ENCODE measurements around the gene LZTFL1.

LZTFL1 gene, protein sequence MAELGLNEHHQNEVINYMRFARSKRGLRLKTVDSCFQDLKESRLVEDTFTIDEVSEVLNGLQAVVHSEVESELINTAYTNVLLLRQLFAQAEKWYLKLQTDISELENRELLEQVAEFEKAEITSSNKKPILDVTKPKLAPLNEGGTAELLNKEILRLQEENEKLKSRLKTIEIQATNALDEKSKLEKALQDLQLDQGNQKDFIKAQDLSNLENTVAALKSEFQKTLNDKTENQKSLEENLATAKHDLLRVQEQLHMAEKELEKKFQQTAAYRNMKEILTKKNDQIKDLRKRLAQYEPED

DNA sequence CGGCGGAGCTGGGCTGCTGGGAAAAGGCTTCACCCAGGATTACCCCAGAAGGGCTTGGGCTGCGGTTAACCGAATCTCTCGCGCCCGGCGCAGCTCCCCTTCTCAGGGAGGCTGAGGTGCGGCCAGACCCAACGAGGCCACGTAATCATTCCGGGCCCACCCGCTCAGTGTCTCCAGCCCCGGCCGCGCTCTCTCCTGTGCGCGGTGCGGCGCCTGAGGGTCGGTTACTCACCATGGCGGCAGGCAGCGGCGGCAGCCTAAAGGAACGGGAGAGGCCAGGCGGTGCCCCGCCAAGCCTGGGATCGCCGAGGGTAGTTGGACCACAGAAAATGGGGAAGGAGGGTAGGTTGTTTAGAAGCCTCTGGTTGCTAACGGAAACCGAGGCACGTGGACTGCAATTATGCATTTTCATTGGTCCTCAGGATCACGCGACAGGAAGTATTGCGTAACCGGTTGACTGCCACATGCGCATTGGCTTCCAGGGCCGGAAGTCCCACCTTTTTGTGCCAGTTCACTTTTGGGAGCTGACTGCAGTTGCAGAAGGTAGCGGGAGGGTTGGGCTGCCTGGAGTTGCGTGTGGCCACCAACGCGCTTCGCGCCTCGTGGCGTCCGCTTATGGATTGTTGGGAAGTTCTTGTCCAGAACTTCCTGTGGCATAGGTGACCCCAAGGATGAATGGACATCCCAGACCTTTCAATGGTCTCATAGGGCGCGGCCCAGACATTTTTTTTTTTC, at the start of gene LZTFL1:
LZTFL1 (minus strand) TSS at position 363 of the 735 bp plus-strand sequence; CDS start at position 235, 128 bp downstream.
- peak within 1 kb of the TSS; percentile 62 for H3K4me3 ChIP-seq (ENCODE audit: low read depth, low read length)

- no peak overlapping the region for H3K4me3 ChIP-seq (ENCODE audit: low read depth, low read length)
Measured at GRCh38 chr3:45890405-45890804, 48.5 kb upstream of the LZTFL1 start.

GRCh38 chr3:45889337-45889736, 47.4 kb upstream of the LZTFL1 start:
- H3K4me3 ChIP-seq (ENCODE audit: low read depth, low read length) = no peak overlapping the region

DNA sequence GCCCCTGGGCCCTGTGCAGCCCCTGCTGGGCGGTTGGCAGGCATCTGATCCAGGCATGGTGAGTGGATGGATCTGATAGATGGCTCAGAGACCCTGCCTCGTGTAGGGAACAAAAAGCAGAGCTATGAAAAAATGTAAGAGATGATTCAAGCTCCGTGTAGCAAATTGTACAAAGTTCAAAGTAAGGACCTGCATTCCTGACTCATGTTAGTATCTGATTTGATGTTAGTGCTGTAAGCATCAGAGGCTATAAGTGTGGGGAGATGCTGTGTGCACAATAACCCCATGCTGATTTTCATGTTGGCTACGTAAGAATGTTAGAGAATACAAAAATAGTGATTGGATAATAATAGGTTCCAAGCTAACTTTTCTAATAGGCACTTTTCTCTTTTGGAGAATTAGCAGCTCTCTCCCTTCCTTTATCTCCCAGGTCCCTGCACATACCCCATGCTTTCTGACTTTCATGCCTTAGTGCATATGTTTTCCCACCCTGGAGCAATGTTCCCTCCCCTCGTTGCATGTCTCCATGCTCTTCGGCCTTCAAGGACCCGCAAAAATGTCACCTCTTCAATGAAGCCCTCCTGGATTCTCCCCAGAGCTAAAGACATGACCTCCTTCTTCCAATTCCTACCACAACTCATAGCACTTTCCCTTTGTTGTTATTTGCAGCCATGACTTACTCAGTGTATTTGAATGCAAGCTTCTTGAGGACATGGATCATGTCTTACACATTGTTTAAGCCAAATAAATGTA, 46.0 kb upstream of the LZTFL1 start:
- no peak overlapping the region for H3K4me3 ChIP-seq (ENCODE audit: low read depth, low read length)

GRCh38 chr3:45887285-45887684, 45.4 kb upstream of the LZTFL1 start:
- H3K4me3 ChIP-seq (ENCODE audit: low read depth, low read length) = no peak overlapping the region

DNA sequence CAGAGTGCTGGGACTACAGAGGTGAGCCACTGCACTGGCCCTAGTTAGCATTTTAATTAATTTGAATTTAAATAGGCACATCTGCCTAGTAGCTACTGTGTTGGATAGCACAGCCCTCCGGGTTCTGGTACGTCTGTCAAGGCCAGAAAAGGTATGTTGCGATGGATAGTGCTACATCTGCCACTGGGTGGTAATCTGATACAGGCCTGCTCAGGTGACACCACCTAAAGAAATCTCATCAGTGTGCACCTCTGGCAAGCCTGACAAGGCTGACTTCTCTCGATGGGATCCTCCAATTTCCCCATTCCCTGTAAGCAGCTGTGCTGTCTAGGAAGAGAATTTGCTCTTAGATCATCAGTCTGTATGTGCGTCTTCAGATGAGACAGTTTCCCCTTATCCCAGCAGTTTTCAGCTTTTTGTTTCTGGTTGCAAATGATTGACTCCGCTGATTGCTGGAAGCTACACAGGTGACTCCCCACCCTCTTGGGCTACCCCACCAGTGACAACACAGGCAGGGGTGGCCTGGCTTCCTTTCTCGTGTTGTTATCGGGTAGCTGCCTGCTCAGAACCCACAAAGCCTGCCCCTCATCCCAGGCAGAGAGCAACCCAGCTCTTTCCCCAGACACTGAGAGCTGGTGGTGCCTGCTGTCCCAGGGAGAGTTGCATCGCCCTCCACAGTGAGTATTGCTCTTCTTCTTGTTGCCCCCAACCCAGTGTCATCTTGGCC, 44.2 kb upstream of the LZTFL1 start, which contains the start of gene CCR9:
CCR9 (plus strand) TSS at position 565 of the 727 bp plus-strand sequence. CDS start 8,391 bp downstream, outside the sequence.
- H3K4me3 ChIP-seq (ENCODE audit: low read depth, low read length) = no peak within 1 kb of the TSS

- H3K4me3 ChIP-seq (ENCODE audit: low read depth, low read length) = no peak overlapping the region
Measured at GRCh38 chr3:45884368-45885201, 42.7 kb upstream of the LZTFL1 start.

DNA sequence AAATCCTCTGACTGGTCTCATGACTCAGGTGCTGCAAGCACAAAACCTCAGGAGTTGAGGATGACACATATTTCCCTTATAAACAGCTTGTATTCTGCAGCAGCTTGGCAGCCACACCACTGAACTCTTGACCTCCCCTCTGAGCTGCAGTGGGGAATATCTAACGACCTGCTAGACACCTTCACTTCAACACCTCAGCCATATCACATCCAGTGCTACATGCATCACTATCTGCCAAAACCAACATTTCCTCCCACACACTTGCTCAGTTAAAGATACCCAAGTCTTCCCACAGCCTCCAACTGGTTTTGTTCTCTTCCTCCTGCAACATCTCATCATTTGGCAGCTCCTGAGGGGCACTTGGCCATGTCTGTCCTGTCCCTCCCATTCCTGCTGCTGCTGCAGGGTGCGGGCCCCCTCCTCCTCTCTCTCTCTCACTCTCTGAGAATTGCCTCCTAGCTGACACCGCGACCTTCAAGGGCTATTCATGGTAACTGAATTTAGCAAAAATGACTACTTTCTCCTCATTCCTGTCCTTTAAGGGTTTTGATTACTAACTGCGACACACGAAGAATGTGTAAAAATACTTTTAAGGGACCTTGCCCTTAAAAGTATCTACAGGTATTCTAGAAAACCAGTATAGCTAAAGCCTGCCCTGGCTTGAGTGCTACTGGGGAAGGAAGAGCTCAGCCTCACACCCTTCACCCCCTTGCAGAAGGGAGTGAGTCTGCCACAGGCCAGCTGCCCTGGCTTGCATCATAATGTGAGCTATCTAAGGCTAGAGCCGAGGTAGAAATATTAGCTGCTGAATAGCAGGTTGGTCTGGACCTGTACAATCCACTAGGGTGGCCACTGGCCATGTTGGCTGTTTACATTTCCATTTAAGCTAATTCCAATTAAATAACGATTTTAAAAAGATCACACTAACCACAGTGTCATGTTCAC, 39.4 kb upstream of the LZTFL1 start:
- H3K4me3 ChIP-seq (ENCODE audit: low read depth, low read length) = no peak overlapping the region

- H3K4me3 ChIP-seq (ENCODE audit: low read depth, low read length) = no peak overlapping the region
Measured at GRCh38 chr3:45880725-45881077, 38.8 kb upstream of the LZTFL1 start.

- no peak overlapping the region for H3K4me3 ChIP-seq (ENCODE audit: low read depth, low read length)
Measured at GRCh38 chr3:45878124-45878523, 36.2 kb upstream of the LZTFL1 start.

GRCh38 chr3:45874677-45875346, 32.9 kb upstream of the LZTFL1 start:
- no peak overlapping the region for H3K4me3 ChIP-seq (ENCODE audit: low read depth, low read length)

GRCh38 chr3:45873638-45874037, 31.7 kb upstream of the LZTFL1 start:
- H3K4me3 ChIP-seq (ENCODE audit: low read depth, low read length) = no peak overlapping the region

GRCh38 chr3:45873036-45873435, 31.1 kb upstream of the LZTFL1 start:
- no peak overlapping the region for H3K4me3 ChIP-seq (ENCODE audit: low read depth, low read length)

GRCh38 chr3:45872569-45872968, 30.6 kb upstream of the LZTFL1 start:
- no peak overlapping the region for H3K4me3 ChIP-seq (ENCODE audit: low read depth, low read length)

GRCh38 chr3:45871780-45872179, 29.9 kb upstream of the LZTFL1 start:
- no peak overlapping the region for H3K4me3 ChIP-seq (ENCODE audit: low read depth, low read length)

DNA sequence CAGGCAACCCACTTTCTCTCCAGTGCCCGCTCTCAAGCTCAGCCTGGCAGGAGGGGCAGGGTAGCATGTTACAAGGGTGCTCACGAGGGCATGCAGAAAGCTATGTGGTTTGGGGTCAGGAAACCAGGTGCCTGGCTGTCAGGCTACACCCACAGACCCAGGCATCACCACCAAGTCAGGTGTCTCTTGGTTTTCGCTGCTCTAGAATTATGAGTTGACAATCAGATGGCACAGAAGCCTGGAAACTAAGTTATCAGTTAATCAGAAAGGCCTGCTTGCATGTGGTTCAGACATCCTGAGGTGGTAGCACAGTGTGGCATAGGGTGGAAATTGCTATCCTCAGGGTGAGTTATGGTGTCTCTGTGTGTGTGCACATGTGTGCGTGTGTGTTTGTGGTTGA, 28.2 kb upstream of the LZTFL1 start:
- no peak overlapping the region for H3K4me3 ChIP-seq (ENCODE audit: low read depth, low read length)

- no peak overlapping the region for H3K4me3 ChIP-seq (ENCODE audit: low read depth, low read length)
Measured at GRCh38 chr3:45869638-45870037, 27.7 kb upstream of the LZTFL1 start.

DNA sequence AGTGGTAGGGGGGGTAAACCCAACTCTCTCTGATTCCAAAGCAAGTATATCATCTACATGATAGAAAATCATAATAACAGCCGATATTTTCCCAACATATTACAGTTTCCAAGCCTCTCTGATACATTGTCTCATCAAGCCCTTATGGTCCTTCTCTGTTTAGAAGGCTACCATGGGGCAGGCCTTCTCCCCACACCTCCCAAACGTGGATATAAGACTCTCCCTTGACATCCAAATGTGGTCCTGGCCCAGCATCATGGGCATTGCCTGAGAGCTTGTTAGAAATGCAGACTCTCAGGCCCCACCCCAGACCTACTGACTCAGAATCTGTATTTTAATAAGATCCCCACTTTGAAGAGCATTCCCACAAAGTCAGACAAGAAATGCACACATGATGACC, 26.7 kb upstream of the LZTFL1 start:
- no peak overlapping the region for H3K4me3 ChIP-seq (ENCODE audit: low read depth, low read length)
